Naive B cell (primary cell): ENCODE measurements around the gene ASTN2. TPM values are rescaled to one million over a fixed set of nuclear protein-coding genes. Genes with fewer than 3 reads are reported as not detected.

Experiments
- ATAC-seq, 2 donors: fragments of 150-1000 bp; cut with Tn5 transposase; 2 replicates each; pipeline ENCODE4 v1.10.0; 2021; ENCODE audit warnings: low read depth in 2 of 2, mild to moderate bottlenecking in 2 of 2, moderate library complexity in 2 of 2
- DNase-seq: peaks from one replicate; pipeline ENCODE4 v3.0.0; 2022
- H3K27ac Mint-ChIP-seq, 6 donors: one replicate each; pipeline ENCODE4 v1.8.0; 2020 to 2022; ENCODE audit warnings: mild to moderate bottlenecking in 6 of 6, mixed read lengths in 6 of 6, moderate library complexity in 5 of 6, inconsistent platforms in 2 of 6
- H3K27me3 Mint-ChIP-seq, 3 donors: one replicate each; pipeline ENCODE4 v1.8.0; 2021 to 2022; ENCODE audit warnings: mixed read lengths in 3 of 3, mild to moderate bottlenecking in 1 of 3
- H3K36me3 Mint-ChIP-seq, 2 donors: one replicate each; pipeline ENCODE4 v1.8.0; 2020 to 2022; ENCODE audit warnings: mixed read lengths in 2 of 2, inconsistent platforms in 1 of 2, mild to moderate bottlenecking in 1 of 2
- H3K4me1 Mint-ChIP-seq, 3 donors: one replicate each; pipeline ENCODE4 v1.8.0; 2020 to 2022; ENCODE audit warnings: mixed read lengths in 3 of 3, inconsistent platforms in 1 of 3, mild to moderate bottlenecking in 1 of 3, moderate library complexity in 1 of 3
- H3K4me3 Mint-ChIP-seq, 8 donors: one replicate each; pipeline ENCODE4 v1.8.0; 2020 to 2022; ENCODE audit warnings: mild to moderate bottlenecking in 8 of 8, mixed read lengths in 8 of 8, moderate library complexity in 8 of 8, inconsistent platforms in 2 of 8
- H3K9me3 Mint-ChIP-seq, 7 donors: one replicate each; pipeline ENCODE4 v1.8.0; 2020 to 2022; ENCODE audit warnings: mixed read lengths in 7 of 7, mild to moderate bottlenecking in 5 of 7, inconsistent platforms in 2 of 7, moderate library complexity in 1 of 7
- polyA plus RNA-seq, 6 donors: library from polyadenylated mRNA; unstranded; fragments of 300-500 nt; fragmentation: Illumina TruSeq; gene quantifications; one replicate each; pipeline ENCODE4 v1.2.3, GENCODE V29; 2021; ENCODE audit warnings: low read depth in 6 of 6

ASTN2 gene
- polyA plus RNA-seq, 6 donors from 2014 or later, result 0.89 to 2.5 (median 1.5) TPM; not detected in 1

DNA sequence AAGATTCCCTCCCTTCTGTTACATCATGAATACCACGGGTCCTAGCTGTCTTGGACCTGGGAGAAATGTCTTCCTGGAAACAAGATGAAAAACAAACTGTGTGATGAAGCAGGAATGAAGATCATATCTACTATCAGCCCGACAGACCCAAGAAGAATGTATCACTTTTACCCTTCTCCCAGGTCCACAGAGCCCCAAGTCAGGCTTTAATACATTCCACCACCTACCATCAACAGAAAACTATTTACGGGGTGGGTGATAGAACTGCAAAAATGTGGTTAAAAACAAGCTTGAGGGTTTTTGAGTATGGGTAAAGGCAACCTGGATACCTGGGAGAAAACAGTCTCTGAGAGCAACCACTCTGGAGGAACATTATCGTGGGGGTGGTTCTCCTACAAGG, 400.8 kb downstream of the ASTN2 start:
- Mint-ChIP-seq H3K27ac (no peak overlapping the region), H3K4me1 (no peaks in the 10 kb centered on the region), H3K4me3 (no peak overlapping the region)

DNA sequence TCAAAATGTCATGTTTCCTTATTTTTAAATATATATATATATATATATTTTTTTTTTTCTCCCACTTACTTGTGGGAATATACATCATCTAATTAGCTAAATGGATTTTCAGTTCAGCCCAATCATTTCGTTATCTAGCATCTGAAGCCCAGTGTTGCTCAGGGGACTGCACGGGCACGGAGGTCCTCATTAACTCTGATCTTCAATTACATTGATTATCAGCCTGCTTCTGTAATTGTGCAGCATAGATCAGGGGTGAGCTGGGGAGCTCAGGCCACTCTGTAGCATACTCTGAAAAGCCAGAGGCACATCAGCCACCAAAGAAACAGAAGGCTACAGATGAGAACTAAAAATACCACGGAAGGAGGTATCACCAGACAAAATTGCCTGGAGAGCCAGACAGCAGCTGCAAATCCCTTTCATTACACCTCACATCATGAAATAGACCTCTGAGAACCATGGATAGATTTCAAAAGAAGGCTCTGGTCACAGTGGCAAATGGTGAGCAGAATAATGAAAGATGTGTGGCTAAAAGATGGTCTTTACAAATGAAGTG, 401.3 kb downstream of the ASTN2 start:
- DNase-seq, result no peak
- H3K36me3 Mint-ChIP-seq, result no peaks in the 10 kb centered on the region
- no peaks in the 10 kb centered on the region for H3K4me1 Mint-ChIP-seq
- no peak for ATAC-seq
- peaks cover 0 to 5% (median 1%) of the 10 kb centered on the region in 7 donors for H3K9me3 Mint-ChIP-seq
- no peak overlapping the region for H3K4me3 Mint-ChIP-seq
- H3K27me3 Mint-ChIP-seq, result no peaks in the 10 kb centered on the region
- H3K27ac Mint-ChIP-seq, result no peak overlapping the region

More for the DNA sequence above, 400.8 kb downstream of the ASTN2 start:
- Mint-ChIP-seq H3K27me3 (no peaks in the 10 kb centered on the region), H3K36me3 (no peaks in the 10 kb centered on the region), H3K9me3 (peaks cover 0 to 5% (median 1%) of the 10 kb centered on the region in 7 donors)
- DNase-seq, result no peak
- ATAC-seq, result no peak

DNA sequence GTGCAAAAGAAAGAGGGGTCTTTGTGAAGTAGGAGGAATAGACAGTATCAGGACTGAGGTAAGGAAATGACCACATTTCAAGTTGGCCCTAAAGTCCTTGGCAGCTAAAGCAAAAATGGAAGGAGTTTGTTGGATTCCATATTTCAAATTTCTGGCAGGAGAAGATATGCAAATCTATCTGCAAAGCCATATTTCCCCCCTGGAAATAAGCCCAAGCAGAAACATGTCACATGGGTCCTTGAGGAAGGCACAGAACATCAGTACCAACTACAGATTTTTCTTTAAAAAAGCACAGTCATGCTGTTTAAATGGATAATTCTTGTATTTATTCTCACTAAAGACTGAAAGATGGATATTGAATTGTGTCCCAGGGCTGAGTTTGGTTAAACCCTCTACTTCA, 404.8 kb downstream of the ASTN2 start:
- H3K9me3 Mint-ChIP-seq, result peaks cover 0 to 14% (median 2%) of the 10 kb centered on the region in 7 donors
- no peak overlapping the region for H3K4me3 Mint-ChIP-seq
- no peak overlapping the region for H3K27ac Mint-ChIP-seq
- no peaks in the 10 kb centered on the region for H3K27me3 Mint-ChIP-seq
- ATAC-seq (no peak), DNase-seq (no peak)
- no peaks in the 10 kb centered on the region for H3K36me3 Mint-ChIP-seq
- H3K4me1 Mint-ChIP-seq, result no peaks in the 10 kb centered on the region

DNA sequence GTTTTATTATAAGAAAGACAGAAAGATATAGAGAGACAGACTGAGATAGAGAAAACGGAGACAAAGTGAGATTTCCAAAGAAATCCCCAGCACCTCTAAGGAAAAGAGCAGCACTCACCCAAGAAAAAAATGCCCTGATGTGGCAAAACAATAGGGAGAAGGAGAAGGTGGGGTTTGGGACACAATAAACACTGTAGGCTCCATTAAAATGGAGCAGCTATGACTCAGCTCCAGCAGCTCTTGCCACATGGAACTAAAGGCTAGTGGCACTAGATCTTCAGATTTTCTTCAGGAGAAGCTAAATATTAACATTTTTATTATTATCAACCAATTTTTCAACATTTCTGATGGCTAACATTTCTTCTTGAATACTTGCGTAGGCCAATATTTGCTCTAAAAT, 406.0 kb downstream of the ASTN2 start:
- Mint-ChIP-seq H3K4me3 (no peak overlapping the region), H3K9me3 (peaks cover 0 to 10% (median 2%) of the 10 kb centered on the region in 7 donors), H3K36me3 (no peaks in the 10 kb centered on the region), H3K27me3 (no peaks in the 10 kb centered on the region), H3K4me1 (no peaks in the 10 kb centered on the region), H3K27ac (no peak overlapping the region)
- DNase-seq (no peak), ATAC-seq (no peak)

GRCh38 chr9:117008461-117008860, 406.4 kb downstream of the ASTN2 start:
- Mint-ChIP-seq H3K4me1 (no peaks in the 10 kb centered on the region), H3K9me3 (peaks cover 0 to 10% (median 1%) of the 10 kb centered on the region in 7 donors), H3K36me3 (no peaks in the 10 kb centered on the region), H3K4me3 (no peak overlapping the region), H3K27ac (no peak overlapping the region), H3K27me3 (no peaks in the 10 kb centered on the region)
- ATAC-seq (no peak), DNase-seq (no peak)

DNA sequence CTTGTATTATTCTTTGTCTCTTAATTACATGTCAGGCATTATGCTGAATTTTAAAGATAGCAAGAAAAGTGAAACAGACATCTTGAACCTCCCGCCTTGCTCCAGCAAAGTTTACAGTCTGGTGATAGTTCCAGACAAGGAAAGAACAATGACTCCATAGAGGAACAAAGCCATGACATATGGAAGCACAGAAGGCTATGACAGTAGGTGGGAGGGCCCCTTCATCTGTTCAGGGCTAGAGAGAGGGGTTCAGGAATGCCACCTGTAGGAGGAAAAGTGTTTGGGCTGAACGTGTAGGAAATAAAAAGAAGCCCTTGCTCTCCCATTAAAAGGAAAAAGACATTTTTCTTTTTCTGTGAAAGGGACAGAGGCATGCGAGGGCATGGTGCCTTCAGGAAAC, 412.2 kb downstream of the ASTN2 start:
- Mint-ChIP-seq H3K4me1 (no peaks in the 10 kb centered on the region), H3K4me3 (no peak overlapping the region), H3K27ac (no peak overlapping the region), H3K27me3 (peaks cover 0 to 4% (median 0%) of the 10 kb centered on the region in 3 donors), H3K9me3 (peaks cover 0 to 10% (median 5%) of the 10 kb centered on the region in 7 donors), H3K36me3 (no peaks in the 10 kb centered on the region)
- DNase-seq, result no peak
- no peak for ATAC-seq

DNA sequence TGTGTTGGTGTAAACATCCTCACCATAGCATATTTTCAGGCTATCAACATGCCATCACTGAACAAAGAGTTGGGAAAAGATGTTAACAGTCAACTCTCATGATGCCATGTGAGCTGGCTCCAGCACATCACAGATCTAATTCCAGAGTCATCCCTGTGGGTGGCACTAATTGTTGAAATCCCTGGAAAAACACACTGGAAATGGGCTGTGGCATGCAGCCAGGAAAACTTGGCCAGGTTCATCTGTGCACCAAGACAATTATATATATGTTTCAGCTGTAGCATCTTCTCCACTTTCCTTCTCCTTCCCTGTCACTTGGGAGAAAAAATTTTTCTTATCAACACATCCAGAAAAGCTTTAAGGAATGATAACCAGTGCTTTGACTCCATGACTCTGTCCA, 414.0 kb downstream of the ASTN2 start:
- Mint-ChIP-seq H3K4me3 (no peak overlapping the region), H3K27ac (no peak overlapping the region), H3K4me1 (no peaks in the 10 kb centered on the region), H3K9me3 (peaks cover 0 to 10% (median 0%) of the 10 kb centered on the region in 7 donors), H3K36me3 (no peaks in the 10 kb centered on the region), H3K27me3 (peaks cover 0 to 4% (median 0%) of the 10 kb centered on the region in 3 donors)
- DNase-seq (no peak), ATAC-seq (no peak)

- peaks cover 0 to 10% (median 0%) of the 10 kb centered on the region in 7 donors for H3K9me3 Mint-ChIP-seq
- no peak for ATAC-seq
- H3K36me3 Mint-ChIP-seq, result no peaks in the 10 kb centered on the region
These were observed 414.6 kb downstream of the ASTN2 start for GRCh38 chr9:117000196-117000723.

DNA sequence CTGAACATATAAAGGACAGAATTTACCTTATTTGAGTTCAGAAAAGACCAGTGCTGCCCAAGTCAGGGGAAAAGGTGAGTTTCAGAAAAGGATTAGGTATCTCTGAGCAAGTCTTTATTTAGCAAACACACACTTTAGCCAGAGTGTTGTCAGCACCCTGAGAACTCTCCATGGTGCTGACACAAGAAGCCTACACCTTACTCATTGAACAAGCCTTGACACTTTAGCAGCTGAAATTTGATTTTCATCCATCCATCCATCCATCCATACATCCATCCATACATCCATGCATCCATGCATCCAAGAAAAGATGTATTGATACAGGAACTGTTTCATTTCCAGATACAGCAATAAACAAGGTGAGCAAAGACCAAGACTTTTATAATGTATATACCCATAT, 416.6 kb downstream of the ASTN2 start:
- Mint-ChIP-seq H3K4me3 (no peak overlapping the region), H3K27ac (no peak overlapping the region), H3K4me1 (no peaks in the 10 kb centered on the region), H3K27me3 (peaks cover 0 to 4% (median 0%) of the 10 kb centered on the region in 3 donors), H3K36me3 (no peaks in the 10 kb centered on the region), H3K9me3 (peaks cover 0 to 10% (median 0%) of the 10 kb centered on the region in 7 donors)
- no peak for ATAC-seq
- no peak for DNase-seq

More at GRCh38 chr9:117000196-117000723, 414.6 kb downstream of the ASTN2 start:
- no peak overlapping the region for H3K27ac Mint-ChIP-seq
- no peaks in the 10 kb centered on the region for H3K4me1 Mint-ChIP-seq
- H3K4me3 Mint-ChIP-seq, result no peak overlapping the region
- peaks cover 0 to 4% (median 0%) of the 10 kb centered on the region in 3 donors for H3K27me3 Mint-ChIP-seq
- no peak for DNase-seq

GRCh38 chr9:116992865-116993264, 422.0 kb downstream of the ASTN2 start:
- Mint-ChIP-seq H3K9me3 (peaks cover 0 to 16% (median 0%) of the 10 kb centered on the region in 7 donors), H3K27me3 (no peaks in the 10 kb centered on the region), H3K36me3 (no peaks in the 10 kb centered on the region), H3K4me3 (no peak overlapping the region), H3K27ac (no peak overlapping the region), H3K4me1 (no peaks in the 10 kb centered on the region)
- ATAC-seq (no peak), DNase-seq (no peak)

GRCh38 chr9:116991051-116991450, 423.8 kb downstream of the ASTN2 start:
- DNase-seq (no peak), ATAC-seq (no peak)
- Mint-ChIP-seq H3K4me1 (no peaks in the 10 kb centered on the region), H3K36me3 (no peaks in the 10 kb centered on the region), H3K27ac (no peak overlapping the region), H3K27me3 (no peaks in the 10 kb centered on the region), H3K4me3 (no peak overlapping the region), H3K9me3 (peaks cover 0 to 20% (median 0%) of the 10 kb centered on the region in 7 donors)

- ATAC-seq (no peak), DNase-seq (no peak)
- peaks cover 0 to 20% (median 0%) of the 10 kb centered on the region in 7 donors for H3K9me3 Mint-ChIP-seq
- no peak overlapping the region for H3K27ac Mint-ChIP-seq
- H3K4me1 Mint-ChIP-seq, result no peaks in the 10 kb centered on the region
- no peaks in the 10 kb centered on the region for H3K27me3 Mint-ChIP-seq
- no peak overlapping the region for H3K4me3 Mint-ChIP-seq
- no peaks in the 10 kb centered on the region for H3K36me3 Mint-ChIP-seq
These were observed 424.3 kb downstream of the ASTN2 start for GRCh38 chr9:116990592-116990991.

DNA sequence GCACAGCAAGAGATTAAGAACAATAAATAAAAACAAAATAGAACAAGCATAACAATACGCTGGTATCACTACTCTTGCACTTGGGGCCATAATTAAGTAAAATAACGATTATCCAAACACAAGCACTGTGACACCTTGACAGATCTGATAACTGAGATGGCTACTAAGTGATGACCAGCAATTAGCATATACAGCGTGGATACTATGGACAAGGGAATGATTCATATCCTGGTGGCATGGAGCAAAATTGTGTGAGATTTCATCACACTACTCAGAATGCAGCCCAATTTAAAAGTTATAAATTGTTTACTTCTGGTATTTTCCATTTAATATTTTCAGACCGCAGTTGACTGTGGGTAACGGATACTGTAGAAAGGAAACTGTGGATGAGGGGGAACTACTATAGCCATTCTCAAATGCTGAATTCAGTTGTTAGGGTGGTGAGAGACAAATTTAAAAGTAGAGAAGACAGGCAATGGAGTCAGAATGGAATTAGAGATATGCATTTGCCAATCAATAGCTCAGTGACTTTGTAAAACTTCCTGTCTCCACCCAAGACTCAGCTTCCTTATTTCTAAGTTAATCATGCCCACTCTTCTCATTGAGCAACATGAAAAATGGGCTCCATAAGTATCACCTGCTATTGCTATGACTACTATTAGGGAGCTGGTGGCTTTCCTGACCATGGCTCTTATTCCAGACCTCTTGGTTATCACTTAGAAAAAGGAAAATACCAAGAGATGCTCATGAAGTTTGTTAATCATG, 427.0 kb downstream of the ASTN2 start:
- Mint-ChIP-seq H3K36me3 (no peaks in the 10 kb centered on the region), H3K27ac (no peak overlapping the region), H3K4me3 (no peak overlapping the region), H3K9me3 (peaks cover 0 to 16% (median 0%) of the 10 kb centered on the region in 7 donors), H3K4me1 (no peaks in the 10 kb centered on the region), H3K27me3 (no peaks in the 10 kb centered on the region)
- ATAC-seq (no peak), DNase-seq (no peak)

GRCh38 chr9:116986015-116986414, 428.8 kb downstream of the ASTN2 start:
- H3K4me1 Mint-ChIP-seq, result no peaks in the 10 kb centered on the region
- no peaks in the 10 kb centered on the region for H3K36me3 Mint-ChIP-seq
- no peaks in the 10 kb centered on the region for H3K27me3 Mint-ChIP-seq
- peaks cover 0 to 13% (median 0%) of the 10 kb centered on the region in 7 donors for H3K9me3 Mint-ChIP-seq
- H3K4me3 Mint-ChIP-seq, result no peak overlapping the region
- DNase-seq (no peak), ATAC-seq (no peak)
- H3K27ac Mint-ChIP-seq, result no peak overlapping the region
